Measurements from ENCODE around the gene CYP17A1.

The CYP17A1 gene

DNA sequence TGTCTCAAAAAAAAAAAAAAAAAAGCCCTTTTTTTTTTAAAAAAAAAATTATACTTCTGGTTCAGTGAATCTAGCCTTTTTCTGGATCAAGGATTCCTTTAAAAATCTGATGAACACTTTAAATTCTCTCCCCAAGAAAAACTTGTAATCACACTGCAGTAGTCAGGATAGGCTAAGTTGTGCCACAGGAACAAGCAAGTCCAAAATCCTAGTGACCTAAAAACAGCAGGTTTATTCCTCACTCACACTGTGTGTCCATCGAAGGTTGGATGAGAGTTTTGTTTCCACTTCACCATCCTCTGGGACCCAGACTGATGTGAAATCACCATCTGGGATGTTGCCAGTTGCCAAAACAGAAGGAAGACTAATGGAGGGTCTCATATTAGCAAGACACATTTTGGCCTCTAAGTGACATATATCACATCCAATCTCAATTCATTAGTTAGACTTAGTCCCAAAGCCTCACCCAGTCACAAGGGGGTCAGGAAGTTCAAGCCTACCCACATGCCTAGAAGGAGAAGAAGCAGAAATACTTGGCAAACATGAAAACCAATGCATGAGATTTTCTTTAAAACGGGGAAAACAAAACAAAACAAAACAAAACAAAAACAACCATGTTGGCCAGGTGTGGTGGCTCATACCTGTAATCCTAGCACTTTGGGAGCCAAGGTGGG is 32.7 kb downstream of the CYP17A1 start:
- no peak for DNase-seq (ENCODE audit: low spot score)

DNA sequence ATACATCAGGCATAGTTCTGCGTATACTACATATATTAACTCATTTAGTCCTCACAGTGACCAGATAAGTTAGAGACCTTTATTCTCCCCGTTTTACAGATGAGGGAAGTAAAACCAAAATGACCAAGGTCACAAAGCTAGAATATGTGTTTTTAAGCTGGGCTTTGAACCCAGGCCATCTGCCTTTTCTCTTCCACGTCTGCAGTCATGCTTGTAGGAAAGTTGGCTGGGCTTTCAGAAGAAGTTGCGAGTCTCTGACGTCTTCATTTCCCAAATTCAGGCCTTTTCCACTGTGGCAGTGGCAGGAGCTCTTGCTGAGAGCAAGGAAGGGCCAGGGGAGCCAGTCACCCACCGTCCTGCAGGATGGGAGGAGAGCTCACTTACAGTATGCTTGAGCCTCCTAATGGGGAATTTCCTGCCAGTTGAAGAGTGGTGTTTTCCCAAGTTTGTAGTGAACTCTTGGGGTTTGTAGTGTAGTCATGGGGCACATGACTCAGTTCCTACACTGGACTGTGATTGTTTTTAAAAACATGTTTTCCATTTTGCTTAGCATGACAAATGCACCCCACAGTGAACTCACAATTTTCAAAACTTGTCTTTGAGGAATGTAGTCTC is 34.2 kb downstream of the CYP17A1 start:
- DNase-seq (ENCODE audit: low spot score): no peak

DNA sequence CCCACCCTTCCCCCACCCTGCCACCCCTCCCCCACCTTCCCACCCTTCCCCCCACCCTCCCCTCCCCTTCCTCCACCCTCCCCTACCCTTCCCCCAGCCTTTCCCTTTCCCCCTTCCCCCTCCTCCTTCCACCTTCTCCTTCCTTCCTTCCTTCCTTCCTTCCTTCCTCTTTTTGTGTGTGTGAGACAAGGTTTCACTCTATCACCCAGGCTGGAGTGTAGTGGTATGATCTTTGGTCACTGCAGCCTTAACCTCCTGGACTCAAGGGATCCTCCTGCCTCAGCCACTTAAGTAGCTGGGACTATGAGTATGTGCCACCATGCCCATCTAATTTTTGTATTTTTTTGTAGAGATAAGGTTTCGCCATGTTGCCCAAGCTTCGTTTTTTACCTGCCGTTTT is 35.2 kb downstream of the CYP17A1 start:
- DNase-seq (ENCODE audit: low spot score): no peak

DNA sequence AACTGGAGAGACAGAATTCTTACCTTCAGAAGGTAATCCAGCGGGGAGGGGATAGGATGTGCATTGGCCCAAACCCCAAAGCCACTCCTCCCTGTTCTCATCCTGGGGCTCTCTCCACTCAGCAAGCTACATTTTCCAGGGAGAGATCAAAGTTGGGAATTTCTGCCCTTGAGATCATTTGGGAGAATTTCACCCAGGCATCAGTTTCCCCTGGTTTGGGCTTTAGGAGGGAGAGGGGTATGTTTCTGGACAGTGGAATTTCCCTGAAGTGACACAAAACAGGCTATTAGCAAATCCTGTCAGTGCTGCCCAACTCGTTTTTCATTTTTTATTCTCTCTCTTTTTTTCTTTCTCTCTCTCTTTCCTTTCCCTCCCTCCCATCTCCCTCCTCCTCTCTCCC is 35.7 kb downstream of the CYP17A1 start:
- no peak for DNase-seq (ENCODE audit: low spot score)

DNA sequence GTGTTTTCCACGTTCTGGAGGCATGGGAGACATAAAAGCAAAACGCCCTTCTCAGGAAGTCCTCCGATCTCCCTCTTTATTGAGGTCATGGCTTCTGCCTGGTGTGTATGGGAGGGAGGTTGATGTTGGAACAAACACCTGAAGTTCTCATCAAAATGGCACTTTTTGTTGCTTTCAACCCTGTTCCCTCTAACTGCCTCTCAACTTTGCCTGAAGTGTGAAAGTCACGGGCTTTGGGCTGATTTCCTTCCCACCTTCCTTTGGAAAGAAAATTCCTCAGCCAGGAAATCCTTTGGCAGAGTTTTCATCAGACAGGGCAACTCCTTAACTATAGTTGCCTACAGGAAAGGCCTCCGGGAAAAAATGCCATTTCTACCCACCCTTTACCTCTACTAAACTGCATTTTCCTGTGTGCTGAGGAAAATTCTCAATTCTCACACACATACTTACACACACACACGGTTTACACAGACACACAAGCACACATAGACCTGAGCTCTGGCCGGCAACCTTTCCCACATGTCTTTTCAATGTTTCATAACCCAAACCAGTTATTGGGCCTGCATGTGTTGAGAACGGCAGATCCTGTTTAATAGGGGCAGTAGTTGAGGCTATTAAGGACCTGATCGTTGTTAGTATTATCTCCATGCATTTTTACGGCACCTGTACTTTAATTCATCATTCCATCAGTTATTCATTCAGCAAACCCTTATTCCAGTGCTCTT is 36.4 kb downstream of the CYP17A1 start:
- DNase-seq (ENCODE audit: low spot score): no peak

DNA sequence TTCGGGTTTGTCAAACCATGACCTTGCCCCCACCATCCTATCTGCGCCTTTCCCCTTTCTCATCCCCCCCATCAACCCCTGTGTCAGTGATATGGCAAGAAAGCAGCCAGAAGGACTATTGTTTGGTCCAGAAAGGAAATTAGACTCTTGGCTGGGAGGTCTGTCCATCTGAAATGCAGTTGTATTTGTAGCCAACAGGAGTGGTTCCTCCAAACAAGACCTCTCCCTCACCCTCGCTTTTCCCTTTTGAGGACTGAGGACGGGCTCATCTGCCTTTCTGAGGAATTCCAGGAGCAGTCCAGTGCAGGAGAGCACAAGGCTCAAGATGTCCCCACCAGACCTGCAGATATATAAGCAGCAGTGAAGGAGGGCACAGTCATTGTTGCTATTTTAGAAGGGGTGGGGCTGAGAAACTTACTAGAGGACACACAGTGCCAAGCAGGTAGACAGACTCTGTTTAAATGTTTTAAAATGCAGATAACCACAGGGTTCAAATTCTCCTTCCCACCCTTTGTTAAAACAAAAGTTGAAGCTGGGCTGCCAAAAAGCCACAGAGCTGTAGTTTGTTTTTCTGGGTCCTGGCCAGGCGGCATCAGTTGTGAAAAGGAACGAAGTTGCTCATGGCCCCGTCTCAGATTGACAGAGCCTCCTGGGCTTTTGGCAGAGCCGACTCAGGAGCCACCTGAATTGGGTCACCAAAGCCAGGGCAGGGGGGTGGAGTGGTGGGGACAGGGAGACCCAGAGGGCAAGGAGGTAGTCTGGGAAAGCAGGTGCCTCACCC is 37.3 kb downstream of the CYP17A1 start:
- no peak for DNase-seq (ENCODE audit: low spot score)

DNA sequence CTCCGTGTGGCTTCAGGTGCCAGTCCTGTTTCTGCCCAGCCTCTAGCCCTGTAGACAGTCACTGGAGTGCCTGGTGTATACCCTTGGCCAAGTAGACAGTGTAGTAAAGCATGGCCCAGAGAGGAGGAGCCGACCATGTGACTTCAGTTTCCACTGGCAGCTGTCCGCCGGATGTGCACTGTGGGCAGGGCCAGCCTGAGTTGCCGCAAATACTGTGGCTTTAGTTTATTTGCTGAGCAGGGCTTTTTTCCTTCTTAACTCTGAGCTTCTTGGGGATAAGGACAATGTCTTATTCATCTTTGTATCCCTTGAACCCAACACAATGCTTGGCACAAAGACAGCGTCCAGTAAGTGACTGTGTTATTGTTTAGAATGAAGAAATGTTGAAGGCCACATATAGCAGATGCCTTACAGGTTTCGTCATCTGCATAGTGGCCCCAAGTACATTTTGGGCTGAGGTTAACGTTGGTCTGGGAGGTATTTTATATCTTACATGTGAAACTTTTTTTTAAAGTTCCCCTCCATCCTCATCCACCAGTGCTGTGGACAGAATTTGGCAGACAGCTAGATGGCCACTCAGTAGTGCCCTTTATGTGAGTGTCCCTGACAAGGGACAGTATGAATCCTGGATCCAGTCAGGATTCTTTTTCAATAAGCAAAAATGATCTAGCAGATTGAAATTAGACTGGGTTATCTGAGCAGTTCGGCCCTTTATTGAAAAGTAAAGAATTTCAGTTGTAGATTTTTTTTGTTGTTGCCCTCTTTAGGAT is 40.6 kb downstream of the CYP17A1 start:
- DNase-seq (ENCODE audit: low spot score): peak; percentile 85

DNA sequence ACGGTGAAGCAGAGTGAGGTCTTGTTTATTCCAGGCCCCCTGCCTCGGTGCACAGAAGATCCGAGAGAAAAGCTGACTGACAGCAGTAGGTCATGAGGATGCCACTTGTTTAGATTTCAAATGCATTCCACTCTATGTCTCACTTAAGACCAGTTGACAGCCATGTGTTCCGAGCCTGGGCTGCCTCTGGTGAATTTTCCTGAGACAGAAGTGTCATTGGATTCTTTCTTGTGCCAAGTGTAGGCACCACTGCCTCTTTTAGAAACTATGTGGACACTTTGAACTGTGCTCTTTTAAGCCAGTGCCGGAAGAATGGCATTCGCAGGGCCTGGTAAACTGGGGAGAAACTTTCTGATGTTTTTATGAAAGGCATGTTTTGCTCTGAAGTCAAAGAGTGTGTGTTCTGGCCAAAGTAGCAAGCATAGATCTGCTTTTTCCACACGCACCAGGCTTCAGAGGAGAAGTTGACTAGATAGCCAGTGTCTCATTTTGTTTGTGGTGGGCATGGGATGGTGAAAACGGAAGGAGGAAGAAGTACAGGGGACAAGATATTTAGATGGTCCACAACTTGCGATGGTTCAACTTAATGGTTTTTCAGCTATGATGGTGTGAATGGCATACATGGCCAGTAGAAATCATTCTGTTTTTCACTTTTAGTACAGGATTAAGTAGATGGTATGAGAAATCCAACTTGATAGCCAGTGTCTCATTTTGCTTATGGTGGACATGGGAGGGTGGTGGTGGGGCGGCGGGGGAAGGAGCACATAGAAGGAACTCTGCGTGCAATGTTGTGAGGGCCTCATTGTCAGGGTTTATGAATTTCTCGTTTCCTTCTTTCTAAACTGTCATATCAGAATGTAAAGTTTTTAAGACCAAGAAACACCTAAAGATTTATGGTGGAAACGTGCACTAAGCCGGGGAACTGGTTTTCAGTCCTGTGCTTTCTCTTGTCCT is 41.5 kb downstream of the CYP17A1 start:
- DNase-seq (ENCODE audit: low spot score): no peak

DNA sequence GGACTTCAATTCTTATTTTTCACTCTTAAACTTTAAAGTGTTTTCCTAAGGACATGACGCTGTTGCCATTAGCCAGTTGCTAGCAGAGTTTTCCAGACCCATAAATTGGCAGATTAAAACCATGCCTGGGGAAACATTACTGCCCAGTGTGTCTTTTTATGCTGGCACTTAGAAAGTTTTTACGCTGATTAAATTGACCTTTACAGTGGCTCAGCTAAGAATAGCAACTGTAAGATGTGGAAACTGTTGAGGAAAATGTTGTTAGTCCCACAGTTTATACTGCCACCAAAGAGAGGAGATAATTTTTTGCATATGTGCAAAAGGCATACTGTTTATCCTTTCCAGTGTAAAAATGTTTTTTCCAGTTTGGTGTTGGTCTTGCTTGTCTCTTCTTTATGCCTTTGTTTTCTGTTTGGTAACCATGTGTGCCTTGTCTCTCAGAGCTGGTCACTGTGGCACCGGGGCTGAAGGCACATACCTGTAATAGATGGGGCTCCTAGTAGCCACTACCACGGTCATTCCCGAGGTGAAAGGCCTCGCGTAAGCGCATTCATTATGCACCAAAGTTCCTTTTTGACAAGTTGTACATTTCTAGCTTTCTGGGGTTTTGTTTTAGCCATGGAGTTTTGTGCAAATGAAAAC is 45.3 kb downstream of the CYP17A1 start:
- DNase-seq (ENCODE audit: low spot score): no peak

DNA sequence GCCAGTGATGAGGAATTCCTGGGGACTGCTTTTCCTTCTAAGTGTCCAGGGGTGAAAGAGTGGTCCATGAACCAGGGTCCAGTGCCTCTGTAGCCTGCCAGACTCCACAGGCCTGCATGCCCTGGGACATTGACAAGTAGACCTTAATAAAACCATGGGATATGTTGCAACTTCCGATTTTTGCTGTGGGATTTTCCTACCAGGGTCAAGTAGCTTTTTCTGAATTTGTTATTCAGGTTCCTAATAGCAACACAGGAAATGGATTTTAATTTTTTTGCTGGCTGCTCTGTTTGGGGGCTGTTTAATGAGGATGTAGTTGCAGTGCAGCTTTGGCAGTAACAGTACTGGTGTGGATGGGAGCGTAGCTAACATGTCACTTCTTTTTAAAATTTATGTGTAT is 51.4 kb downstream of the CYP17A1 start:
- DNase-seq (ENCODE audit: low spot score): no peak

DNA sequence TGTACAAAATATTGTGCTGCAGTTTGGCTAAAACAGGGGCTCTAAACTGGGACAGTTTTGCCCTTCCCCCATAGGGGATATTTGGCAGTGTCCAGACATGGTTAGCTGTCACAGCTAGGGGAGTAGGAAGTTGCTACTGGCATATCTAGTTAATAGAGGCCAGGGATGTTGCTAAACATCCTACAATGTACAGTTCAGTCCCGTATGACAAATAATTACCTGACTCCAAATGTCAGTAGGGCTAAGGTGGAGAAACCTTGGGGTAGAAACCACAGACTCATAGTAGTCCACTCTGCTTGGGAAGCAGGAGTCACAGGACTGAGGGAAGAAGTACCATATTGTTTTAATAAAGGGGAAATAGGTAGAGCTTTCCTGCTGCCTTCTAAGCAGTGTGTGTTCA is 53.6 kb downstream of the CYP17A1 start:
- DNase-seq (ENCODE audit: low spot score): no peak

DNA sequence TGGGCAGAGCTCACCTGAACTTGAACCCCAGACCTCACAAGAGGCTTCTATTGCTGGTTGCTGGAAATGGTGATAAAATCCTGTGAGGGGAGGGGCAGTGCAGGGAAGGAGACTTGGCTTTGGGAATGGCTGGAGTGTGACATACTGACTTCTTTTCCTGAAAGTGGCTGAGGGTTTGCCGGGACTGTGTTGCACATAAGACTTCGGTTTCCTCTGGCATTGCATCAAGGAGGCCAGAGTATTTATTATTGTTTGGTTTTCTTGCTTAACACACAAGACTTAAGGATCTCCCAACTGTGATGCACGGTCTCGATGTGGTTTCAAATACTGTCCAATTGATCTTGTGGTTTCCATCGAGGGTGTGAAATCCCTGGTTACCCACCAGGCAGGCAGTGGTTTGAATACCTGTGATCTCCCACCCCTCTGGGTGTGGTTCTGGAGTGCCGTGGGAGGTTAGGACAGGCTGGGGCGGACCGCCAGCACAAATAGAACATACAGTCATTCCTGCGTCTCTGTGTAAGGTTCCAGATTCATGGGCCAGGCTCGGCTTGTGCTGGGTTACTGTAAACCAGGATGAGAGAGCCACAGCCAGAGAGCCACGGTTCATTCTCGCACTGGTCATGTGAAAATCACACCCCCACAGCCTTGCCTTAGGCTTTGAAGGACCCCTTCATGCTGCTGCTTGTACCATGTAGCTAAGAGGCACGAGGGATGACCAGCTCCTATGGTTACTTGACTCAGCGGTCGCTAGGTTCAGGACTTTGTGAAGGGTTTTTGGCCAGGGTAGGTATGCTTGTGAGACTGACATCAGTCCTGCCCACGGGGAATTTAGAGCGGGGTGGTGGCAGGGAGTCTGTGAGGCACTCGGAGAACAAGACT is 54.3 kb downstream of the CYP17A1 start:
- DNase-seq (ENCODE audit: low spot score): peak; percentile 73

DNA sequence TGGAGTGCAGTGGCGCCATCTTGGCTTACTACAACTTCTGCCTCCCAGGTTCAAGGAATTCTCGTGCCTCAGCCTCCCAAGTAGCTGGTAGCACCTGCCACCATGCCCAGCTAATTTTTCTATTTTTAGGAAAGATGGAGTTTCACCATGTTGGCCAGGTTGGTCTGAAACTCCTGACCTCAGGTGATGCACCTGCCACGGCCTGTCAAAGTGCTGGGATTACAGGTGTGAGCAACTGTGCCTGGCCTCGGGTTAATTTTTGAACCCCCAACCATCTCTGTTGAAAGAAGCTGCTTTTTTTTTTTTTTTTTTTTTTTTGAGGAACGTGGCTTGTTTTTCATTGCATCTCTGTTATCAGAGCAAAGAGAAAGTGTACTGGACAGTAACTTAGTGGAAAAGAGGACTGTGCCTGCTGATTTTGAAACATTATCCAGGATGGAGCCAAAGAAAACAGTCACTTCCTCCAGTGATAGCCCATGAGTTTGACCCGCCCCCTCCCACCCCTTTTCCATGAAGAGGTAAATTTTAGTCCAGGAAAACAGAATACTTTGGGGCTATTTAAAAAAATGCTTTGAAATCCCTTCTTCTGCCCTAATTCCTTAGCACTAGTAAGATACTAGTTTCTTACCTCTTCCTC is 55.2 kb downstream of the CYP17A1 start:
- DNase-seq (ENCODE audit: low spot score): no peak

DNA sequence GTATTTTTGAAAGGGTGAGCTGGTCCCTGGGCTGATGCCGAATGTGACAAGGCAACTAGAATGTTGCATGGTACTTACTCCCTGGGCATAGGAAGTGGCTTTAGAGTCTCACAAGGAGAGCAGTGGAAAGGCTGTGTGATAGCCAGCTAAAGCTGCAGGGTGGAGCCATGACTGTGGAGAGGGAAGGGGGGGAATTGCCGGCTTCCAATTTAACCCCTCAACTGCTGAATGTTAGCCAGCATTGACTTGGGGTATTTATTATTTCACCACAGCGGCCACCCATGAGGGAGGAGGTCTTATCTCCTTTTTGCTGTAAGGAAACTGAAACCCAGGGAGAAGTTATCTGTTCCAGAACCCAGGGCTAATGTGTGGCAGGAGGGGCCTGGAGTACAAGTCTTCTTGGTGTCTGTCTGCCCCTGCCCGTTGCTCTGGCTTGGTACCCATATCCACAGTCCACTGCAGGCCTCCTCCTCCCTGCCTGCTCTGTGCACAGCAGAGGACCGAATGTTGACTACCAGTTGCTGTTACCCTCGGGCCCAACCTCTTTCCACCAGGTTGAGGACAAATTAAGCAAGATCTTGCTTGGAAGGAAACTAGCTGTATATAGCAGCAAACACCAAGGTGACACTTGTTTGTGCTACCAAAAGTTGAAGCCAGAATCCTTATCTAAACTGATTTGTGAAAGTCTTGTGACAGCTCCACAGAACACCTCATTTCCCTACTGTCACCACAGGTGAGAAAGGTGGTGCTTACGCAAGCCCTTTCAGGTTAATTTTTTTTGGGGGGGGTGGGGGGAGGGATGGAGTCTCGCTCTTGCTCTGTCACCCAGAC is 55.9 kb downstream of the CYP17A1 start:
- peak; percentile 68 for DNase-seq (ENCODE audit: low spot score)
